GM12873 (cell line): Measurements from ENCODE around the gene CDK6.

Source experiments
- TF ChIP-seq, protein P1 (sequence below): IDR thresholded peaks from 2 replicates; pipeline ENCODE4 v1.5.1; 2012; ENCODE audit warnings: low read depth, mild to moderate bottlenecking, moderate library complexity, low read length, control low read depth; ENCODE audit not compliant: insufficient read depth; ENCODE audit errors: missing control alignments

CDK6 gene

DNA sequence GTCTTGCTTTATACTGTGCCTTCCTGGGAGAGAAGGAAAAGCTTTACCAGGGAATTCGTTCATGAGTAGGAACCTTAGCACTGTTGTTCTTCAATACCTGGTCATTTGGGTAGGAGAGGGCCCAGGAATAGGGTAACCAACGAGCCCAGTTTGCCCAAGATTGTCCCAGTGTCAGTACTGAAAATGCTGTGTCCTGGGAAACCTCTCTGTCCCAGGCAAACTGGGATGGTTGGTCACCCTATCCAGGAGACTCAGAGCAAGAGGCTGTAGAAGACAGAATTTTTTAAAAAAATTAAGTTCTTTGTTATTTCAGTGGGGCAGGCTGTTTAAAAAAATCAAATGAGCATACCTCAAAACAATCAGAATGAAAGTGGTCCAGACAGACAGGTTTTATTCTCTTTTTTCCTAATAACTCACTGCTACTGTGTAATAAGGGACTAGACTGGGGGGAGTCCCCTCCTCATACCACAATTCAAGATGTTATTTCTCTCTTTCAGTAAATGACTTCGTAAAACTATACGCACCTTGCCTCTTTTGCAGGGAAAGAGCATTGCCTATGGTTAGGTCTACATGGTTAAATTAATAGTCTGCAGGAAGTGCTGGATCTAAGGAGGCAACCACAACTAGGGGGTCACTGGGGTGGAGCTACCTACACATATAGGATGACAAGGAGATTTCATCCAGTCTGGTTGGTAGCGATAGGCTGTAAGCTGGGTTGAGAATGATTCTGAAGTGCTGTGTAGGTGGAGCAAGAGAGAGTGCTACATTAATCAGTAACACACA lies 205.1 kb downstream of the CDK6 start:
- TF ChIP-seq, protein P1, sequence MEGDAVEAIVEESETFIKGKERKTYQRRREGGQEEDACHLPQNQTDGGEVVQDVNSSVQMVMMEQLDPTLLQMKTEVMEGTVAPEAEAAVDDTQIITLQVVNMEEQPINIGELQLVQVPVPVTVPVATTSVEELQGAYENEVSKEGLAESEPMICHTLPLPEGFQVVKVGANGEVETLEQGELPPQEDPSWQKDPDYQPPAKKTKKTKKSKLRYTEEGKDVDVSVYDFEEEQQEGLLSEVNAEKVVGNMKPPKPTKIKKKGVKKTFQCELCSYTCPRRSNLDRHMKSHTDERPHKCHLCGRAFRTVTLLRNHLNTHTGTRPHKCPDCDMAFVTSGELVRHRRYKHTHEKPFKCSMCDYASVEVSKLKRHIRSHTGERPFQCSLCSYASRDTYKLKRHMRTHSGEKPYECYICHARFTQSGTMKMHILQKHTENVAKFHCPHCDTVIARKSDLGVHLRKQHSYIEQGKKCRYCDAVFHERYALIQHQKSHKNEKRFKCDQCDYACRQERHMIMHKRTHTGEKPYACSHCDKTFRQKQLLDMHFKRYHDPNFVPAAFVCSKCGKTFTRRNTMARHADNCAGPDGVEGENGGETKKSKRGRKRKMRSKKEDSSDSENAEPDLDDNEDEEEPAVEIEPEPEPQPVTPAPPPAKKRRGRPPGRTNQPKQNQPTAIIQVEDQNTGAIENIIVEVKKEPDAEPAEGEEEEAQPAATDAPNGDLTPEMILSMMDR: no peak

DNA sequence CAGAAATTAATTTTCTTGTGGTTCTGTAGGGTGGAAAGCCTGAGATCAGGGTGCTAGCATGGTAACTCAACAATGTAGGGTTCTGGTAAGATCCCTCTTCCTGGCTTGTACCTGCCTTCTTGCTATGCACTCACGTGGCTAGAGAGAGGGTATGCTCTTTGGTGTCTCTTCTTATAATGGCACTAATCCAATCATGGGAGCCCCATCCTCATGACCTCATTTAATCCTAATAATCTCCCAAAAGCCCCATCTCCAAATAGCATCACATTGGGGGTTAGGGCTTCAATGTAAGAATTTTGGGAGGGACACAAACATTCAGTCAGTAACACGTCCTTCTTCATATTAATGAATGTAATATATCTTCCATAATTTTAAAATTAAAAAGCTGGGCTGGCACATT lies 206.6 kb downstream of the CDK6 start:
- TF ChIP-seq, protein P1: no peak

DNA sequence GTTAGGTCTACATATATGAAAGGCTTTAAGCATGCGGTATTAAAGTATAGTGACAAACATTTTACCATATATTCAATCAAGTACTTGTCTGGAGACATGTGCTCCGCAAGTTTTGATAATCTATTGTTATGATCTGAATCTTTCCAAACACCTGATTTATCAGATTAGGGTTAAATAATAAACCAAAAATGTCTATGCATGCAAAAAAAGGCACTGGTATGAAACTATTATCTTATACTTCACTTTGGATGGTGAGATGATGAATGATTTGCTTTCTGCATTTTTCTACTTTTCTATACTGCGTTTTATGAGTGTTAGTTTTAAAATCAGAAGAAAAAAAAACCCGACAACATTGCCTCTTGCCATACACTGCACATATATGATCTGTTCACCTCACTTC lies 208.4 kb downstream of the CDK6 start:
- TF ChIP-seq, protein P1: no peak

DNA sequence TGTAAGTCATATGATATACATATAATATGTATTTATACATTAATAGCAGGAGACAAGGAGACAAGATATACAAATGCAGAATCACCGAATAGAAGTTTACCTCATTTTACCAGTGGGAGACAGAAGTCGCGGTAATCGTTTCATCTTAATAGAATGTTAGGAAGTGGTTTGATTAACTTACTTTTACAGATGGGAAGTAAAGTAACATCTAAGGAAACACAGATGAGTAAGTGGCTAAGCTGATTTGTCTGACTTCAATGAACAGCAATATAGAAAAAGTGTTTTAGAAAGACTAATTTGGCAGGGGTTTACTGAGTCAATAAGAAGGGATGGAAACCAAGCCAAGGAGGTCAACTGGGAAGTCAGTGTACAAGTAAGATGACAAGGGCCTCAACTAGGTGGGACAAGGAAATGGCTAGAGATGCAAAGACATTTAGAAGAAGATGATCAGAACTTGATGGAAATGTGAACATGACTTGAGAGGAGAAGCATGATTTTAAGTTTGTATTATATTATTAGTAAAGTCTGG lies 210.0 kb downstream of the CDK6 start:
- TF ChIP-seq, protein P1: no peak

DNA sequence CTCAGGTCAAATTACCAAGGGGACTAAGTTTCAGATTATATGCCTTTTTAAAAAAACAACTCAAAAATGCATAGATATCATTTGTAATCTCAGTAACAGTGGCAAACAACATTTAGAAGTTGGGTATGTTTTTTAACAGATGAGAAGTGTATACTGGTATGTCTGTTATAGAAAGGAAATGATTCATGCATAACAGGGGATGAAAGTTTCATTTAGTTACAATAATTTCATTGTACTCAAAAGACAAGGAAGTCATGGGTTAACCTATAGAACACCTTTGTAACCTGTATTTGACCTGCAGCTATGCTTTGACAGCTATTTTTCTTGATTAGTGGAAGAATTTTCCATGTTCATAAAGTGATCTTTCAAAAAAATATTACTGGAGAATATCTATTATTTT lies 210.8 kb downstream of the CDK6 start:
- TF ChIP-seq, protein P1: no peak

DNA sequence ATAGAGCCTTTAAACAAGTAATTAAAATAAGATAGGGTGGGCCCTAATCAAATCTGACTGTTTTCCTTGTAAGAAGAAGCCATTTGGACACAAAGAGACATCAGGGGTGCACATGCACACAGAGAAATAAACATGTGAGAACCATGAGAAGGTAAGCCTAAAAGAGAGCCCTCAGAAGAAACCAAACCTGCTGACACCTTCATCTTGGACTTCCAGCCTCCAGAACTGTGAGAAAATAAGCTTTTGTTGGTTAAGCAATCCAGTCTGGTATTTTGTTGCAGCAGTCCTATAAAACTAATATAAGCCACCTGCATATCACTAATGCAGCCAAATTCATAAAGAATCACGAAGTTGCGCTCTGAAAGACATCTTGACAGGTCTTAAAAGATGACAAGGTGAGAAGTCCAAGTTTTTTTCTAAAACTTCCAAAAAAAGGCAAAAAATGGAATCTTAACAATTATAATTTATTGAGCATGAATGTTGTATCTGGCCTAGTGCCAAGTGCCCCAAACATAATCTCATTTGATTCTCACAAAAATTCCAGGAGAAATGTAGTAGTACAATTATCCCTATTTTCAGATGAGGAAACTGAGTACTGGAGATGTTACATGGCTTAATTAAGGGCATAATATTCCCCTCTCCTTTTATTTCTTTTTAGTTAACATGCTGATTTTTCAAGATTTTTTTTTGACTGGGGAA lies 211.9 kb downstream of the CDK6 start:
- TF ChIP-seq, protein P1: no peak

DNA sequence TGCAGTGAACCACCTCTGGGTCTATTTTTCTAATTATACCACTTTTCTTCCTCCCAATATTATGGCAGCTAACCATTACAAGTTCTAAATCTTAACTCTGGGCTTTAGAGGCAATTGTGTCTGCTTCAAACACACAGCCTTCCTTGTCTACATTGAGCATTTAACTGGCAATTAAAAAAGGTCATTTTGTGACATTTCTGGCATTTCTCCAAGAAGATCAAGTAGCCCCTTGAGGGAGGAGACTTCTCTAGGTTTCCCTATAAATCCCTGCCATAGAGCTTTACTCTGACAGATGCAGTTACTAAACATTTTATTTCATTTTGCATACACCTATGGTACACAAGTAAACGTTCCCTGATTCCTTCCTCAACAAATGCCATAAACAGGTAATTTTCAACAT lies 212.8 kb downstream of the CDK6 start:
- TF ChIP-seq, protein P1: no peak
